Esophagus muscularis mucosa (tissue), 4 donors: ENCODE results near the gene COPZ1. TPM values are rescaled to one million over a fixed set of nuclear protein-coding genes. Genes with fewer than 3 reads are reported as not detected.
"Not testable (repeated sequence)": the region's sequence is repeated elsewhere in the genome, so short reads cannot be mapped to it uniquely, and the experiment has no call there.

ENCODE experiments used
- DNase-seq: peaks from one replicate; pipeline ENCODE4 v3.0.0-alpha.2; 2017; ENCODE audit errors: extremely low spot score
- H3K27ac ChIP-seq, 4 donors: fragments of 200-600 bp; sonication (generic); replicated peaks in 1 of 4; 1 replicate in 3 of 4; 2 replicates in 1 of 4; pipeline ENCODE4 v1.5.1; 2016 to 2019; ENCODE audit warnings: mild to moderate bottlenecking in 1 of 4
- H3K27me3 ChIP-seq, 4 donors: fragments of 200-600 bp; sonication (generic); one replicate each; pipeline versions ENCODE4 v1.5.1 to v1.6.0; 2016 to 2019
- H3K36me3 ChIP-seq, 4 donors: fragments of 200-600 bp; sonication (generic); one replicate each; pipeline ENCODE4 v1.5.1; 2016 to 2019
- H3K4me1 ChIP-seq, 4 donors: fragments of 200-600 bp; sonication (generic); one replicate each; pipeline ENCODE4 v1.5.1; 2016 to 2019
- H3K4me3 ChIP-seq, 4 donors: fragments of 200-600 bp; sonication (generic); 1 replicate in 2 of 4; 2 replicates in 2 of 4; pipeline ENCODE4 v1.5.1; 2016 to 2019; ENCODE audit warnings: mild to moderate bottlenecking in 4 of 4, moderate library complexity in 1 of 4
- H3K9me3 ChIP-seq, 4 donors: fragments of 200-600 bp; sonication (generic); 1 replicate in 3 of 4; 2 replicates in 1 of 4; pipeline ENCODE4 v1.5.1; 2016 to 2019
- EP300 ChIP-seq: sonication (generic); formaldehyde crosslinking; IDR thresholded peaks from one replicate; pipeline ENCODE4 v1.6.1; 2017; ENCODE audit warnings: antibody characterized with exemption
- POLR2A ChIP-seq: fragments of 450-650 bp; IDR thresholded peaks from one replicate; pipeline ENCODE4 v1.6.1; 2017; ENCODE audit warnings: antibody characterized with exemption, moderate library complexity, mild to moderate bottlenecking, low read depth
- POLR2AphosphoS5 ChIP-seq, 2 donors: sonication (generic); formaldehyde crosslinking; IDR thresholded peaks; one replicate each; pipeline ENCODE4 v1.6.1; 2017; ENCODE audit warnings: antibody characterized with exemption in 2 of 2
- WGBS: methylation state at CpG from one replicate; pipeline ENCODE4 v1.1.5; 2018; 5-methylcytosine and 5-hydroxymethylcytosine counted together
- intact Hi-C: fragments of 100-400 bp; cut with DNase I; formaldehyde crosslinking; loops from one replicate; pipeline ENCODE4 v1.15.1; 2023
- total RNA-seq, 4 donors: library from RNA; depleted of rRNA; stranded (reverse); fragments of >200 nt; gene quantifications; one replicate each; pipeline versions ENCODE4 v1.1.0 to v1.2.1, GENCODE V29; 2016
- TF ChIP-seq, protein P1 (sequence below), 3 experiments: fragments of 200-600 bp in 2 of 3; fragments of 450-650 bp in 1 of 3; sonication (generic) in 2 of 3; IDR thresholded peaks; one replicate each; pipeline ENCODE4 v1.5.1; 2017 to 2019; ENCODE audit warnings: antibody characterized with exemption in 3 of 3, mild to moderate bottlenecking in 2 of 3, moderate library complexity in 1 of 3

The COPZ1 gene
- total RNA-seq, 4 donors from 2014 or later = 41.1 to 61.9 (median 48.5) TPM

DNA sequence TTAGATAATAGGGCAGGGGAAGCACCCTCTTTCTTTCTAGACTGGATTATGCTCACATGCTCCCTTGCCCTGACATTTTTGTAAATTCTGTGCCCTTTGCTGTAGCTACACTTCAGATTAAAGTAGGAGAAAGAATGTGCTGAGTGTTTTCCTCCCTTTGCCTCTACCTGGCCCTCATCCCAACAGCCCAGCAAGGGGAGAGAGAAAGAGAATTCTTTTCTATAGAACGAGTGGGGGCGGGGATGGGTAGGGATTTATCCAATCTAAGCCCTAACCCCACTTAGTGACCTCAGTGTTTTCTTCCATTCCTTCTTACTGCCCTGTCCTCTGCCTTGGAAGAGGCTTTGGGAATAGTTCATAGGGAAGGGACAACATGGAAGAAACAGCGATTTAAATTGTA lies 25.8 kb downstream of the COPZ1 start:
- peaks cover 19 to 48% (median 39%) of the 10 kb centered on the region in 4 donors for H3K4me1 ChIP-seq
- no peak for DNase-seq
- TF ChIP-seq, protein P1, sequence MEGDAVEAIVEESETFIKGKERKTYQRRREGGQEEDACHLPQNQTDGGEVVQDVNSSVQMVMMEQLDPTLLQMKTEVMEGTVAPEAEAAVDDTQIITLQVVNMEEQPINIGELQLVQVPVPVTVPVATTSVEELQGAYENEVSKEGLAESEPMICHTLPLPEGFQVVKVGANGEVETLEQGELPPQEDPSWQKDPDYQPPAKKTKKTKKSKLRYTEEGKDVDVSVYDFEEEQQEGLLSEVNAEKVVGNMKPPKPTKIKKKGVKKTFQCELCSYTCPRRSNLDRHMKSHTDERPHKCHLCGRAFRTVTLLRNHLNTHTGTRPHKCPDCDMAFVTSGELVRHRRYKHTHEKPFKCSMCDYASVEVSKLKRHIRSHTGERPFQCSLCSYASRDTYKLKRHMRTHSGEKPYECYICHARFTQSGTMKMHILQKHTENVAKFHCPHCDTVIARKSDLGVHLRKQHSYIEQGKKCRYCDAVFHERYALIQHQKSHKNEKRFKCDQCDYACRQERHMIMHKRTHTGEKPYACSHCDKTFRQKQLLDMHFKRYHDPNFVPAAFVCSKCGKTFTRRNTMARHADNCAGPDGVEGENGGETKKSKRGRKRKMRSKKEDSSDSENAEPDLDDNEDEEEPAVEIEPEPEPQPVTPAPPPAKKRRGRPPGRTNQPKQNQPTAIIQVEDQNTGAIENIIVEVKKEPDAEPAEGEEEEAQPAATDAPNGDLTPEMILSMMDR (IDR thresholded peaks at IDR 0.05) = no peak
- TF ChIP-seq POLR2A (no peak), POLR2AphosphoS5 (IDR thresholded peaks at IDR 0.05) (no peak), EP300 (no peak)
- intact Hi-C loops = no loop called here
- 72% methylated on average over 3 of the region's 3 CpGs for WGBS
- no peaks in the 10 kb centered on the region for H3K27me3 ChIP-seq
- H3K36me3 ChIP-seq = peaks cover 47 to 59% (median 57%) of the 10 kb centered on the region in 4 donors
- no peaks in the 10 kb centered on the region for H3K9me3 ChIP-seq
- H3K27ac ChIP-seq = peak overlapping the region; percentile 53 to 86 (median 71)
- no peak overlapping the region for H3K4me3 ChIP-seq

DNA sequence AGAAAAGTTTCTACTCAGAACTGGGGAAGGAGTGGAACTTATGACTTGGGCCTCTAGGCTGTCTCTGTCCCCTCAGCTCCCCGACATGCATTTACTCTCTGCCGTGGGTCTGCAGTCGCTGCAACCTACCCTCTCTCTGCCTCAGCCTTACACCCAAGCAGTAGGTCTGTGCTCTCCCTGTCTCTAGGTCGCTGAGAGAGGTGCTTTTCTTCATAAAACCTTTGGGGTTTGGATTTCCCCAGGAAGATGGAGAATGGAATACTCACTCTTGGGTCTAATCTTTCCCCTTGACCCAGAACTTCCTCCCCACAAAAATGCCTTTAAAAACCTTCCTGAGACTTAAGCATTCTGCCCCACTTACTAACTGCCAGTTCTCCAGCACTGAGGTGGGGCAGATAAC lies 26.4 kb downstream of the COPZ1 start:
- no peaks in the 10 kb centered on the region for H3K27me3 ChIP-seq
- intact Hi-C loops = no loop called here
- H3K4me3 ChIP-seq = no peak overlapping the region
- H3K36me3 ChIP-seq = peaks cover 44 to 53% (median 51%) of the 10 kb centered on the region in 4 donors
- peak overlapping the region; percentile 53 to 86 (median 71) for H3K27ac ChIP-seq
- no peaks in the 10 kb centered on the region for H3K9me3 ChIP-seq
- 61% methylated on average over 4 of the region's 4 CpGs for WGBS
- H3K4me1 ChIP-seq = peaks cover 19 to 54% (median 45%) of the 10 kb centered on the region in 4 donors
- TF ChIP-seq POLR2A (no peak), EP300 (no peak), POLR2AphosphoS5 (IDR thresholded peaks at IDR 0.05) (no peak)
- TF ChIP-seq, protein P1 (IDR thresholded peaks at IDR 0.05) = no peak
- no peak for DNase-seq

DNA sequence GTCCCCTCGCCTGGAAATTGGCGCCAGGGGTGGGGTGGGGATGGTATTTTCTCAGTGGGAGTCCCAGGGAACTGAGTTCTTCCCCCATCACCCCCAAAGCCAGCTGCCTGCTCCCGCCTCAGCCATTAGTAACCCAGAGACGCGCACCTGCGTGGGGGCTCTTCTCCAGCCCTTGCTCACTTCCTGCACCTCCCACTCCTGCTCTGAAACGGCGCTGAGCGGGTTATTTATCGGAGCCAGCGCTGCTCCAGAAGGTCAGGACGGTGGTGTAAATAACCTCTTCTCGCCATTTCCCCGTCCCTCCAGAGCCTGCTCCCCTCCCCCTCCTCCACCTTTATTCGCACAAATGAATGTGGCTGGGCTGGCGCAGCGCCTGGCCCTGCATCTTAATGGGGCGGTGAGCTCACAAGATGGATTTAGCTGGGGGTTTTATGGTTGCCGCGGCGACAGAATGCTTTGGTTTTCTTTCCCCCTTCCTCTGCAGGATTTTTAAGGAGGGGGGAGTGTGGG lies 27.1 kb downstream of the COPZ1 start:
- intact Hi-C loops = no loop called here
- no peak for TF ChIP-seq EP300
- no peak for TF ChIP-seq POLR2A
- TF ChIP-seq POLR2AphosphoS5 (IDR thresholded peaks at IDR 0.05) = peak; percentile 8 to 44
- TF ChIP-seq, protein P1 (IDR thresholded peaks at IDR 0.05) = no peak
- WGBS = 12% methylated on average over 17 of the region's 21 CpGs
- H3K9me3 ChIP-seq = no peaks in the 10 kb centered on the region
- peak overlapping the region; percentile 27 to 46 (median 43) for H3K4me3 ChIP-seq
- H3K27ac ChIP-seq = peak overlapping the region; percentile 53 to 86 (median 71)
- peaks cover 38 to 46% (median 43%) of the 10 kb centered on the region in 4 donors for H3K36me3 ChIP-seq
- DNase-seq = no peak
- H3K27me3 ChIP-seq = no peaks in the 10 kb centered on the region
- peaks cover 19 to 61% (median 52%) of the 10 kb centered on the region in 4 donors for H3K4me1 ChIP-seq

DNA sequence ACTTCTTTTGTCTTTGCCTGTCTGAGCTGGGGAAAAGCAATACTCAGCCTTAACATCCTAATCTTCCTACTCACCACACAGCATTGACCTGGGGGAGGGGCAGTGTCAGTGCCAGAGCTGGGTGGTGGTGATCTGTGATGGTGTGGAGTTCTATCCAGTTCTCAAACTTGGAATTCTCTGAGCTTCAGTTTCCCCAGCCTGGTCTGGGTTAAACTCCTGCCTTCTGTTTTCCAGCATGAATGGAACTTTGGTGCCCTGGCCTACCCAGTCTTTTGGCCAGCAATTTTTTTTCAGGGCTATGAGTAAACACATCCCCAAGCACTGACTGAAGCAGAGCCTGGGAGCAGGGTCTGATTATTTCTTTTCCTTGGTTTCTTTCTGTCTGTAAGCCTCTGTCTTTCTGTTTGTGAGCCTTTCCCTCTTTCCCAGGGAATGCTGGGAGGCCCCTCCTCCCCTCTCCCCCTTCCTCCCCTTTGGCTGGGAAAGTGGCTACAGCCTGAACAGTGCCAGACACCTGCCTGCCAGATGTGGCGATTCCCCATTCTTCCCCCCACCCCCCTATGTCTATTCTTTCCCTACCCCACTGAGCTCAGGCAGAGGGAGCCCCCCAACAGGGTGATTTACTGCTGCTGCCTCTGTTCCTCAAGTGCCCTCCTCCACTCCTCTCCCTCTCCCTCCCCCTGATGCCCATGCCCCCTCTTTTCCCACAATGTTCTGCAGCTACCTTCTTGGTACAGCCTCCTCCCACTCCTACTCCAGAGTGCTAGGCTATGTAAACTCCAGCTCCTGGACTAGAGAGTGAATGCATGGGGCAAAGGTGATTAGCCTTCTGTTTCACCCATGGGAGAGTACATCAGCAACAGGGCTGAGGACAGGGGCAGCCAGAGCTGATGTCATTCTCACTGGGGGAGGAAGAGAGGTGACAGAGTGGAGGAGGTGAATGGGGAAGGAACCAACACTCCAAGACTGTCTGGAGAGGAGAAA lies 28.3 kb downstream of the COPZ1 start:
- WGBS = 17% methylated on average over 1 of the region's 1 CpG
- intact Hi-C loops = no loop called here
- no peak overlapping the region for H3K4me3 ChIP-seq
- no peak for DNase-seq
- H3K36me3 ChIP-seq = peaks cover 27 to 35% (median 32%) of the 10 kb centered on the region in 4 donors
- H3K9me3 ChIP-seq = no peaks in the 10 kb centered on the region
- peaks cover 24 to 72% (median 62%) of the 10 kb centered on the region in 4 donors for H3K4me1 ChIP-seq
- H3K27ac ChIP-seq = peak overlapping the region; percentile 53 to 86 (median 71)
- H3K27me3 ChIP-seq = no peaks in the 10 kb centered on the region
- TF ChIP-seq, protein P1 (IDR thresholded peaks at IDR 0.05) = no peak
- TF ChIP-seq POLR2AphosphoS5 (IDR thresholded peaks at IDR 0.05) (no peak), EP300 (no peak), POLR2A (no peak)

DNA sequence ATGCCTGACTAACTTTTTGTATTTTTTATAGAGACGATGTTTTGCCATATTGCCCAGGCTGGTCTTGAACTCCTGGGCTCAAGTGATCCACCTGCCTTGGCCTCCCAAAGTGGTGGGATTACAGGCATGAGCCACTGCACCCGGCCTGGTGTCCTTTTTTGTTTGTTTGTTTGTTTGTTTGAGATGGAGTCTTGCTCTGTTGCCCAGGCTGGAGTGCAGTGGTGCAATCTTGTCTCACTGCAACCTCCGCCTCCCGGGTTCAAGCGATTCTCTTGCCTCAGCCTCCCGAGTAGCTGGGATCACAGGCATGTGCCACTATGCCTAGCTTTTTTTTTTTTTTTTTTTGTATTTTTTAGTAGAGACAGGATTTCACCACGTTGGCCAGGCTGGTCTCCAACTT lies 29.3 kb downstream of the COPZ1 start:
- peaks cover 16 to 24% (median 21%) of the 10 kb centered on the region in 4 donors for H3K36me3 ChIP-seq
- 82% methylated on average over 7 of the region's 7 CpGs for WGBS
- H3K27me3 ChIP-seq, H3K9me3 ChIP-seq, H3K4me3 ChIP-seq, DNase-seq, intact Hi-C loops: not testable (repeated sequence)
- peak overlapping the region in 2 of 4 donors; percentile 82 to 86 for H3K27ac ChIP-seq
- H3K4me1 ChIP-seq = peaks cover 29 to 78% (median 67%) of the 10 kb centered on the region in 4 donors
